Measurements from ENCODE around the gene NFIA.

The NFIA gene

DNA sequence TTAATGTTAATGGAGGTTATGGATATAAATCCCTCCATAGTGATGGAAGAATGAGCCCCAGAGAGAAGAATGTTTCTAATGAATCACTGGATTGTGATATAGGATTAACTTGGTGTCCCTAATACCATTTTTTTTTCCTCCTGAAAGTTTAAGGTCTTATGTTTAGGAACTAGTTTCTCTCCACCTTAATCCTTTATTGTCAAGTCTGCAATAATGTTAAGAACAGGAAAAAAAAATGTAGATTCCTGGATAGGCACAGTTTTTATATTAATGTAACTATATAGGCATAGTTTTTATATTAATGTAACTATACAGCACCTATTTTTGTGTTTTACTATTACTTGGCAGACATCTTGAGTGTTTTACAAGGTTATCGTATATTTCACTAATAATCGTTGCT, 34.9 kb downstream of the NFIA start:
- Histone ChIP-seq H3K4me2 (ENCODE audit: low read depth, low read length) (no peak overlapping the region), H4K20me1 (ENCODE audit: insufficient read depth, low read length) (no peaks in the 10 kb centered on the region)
- no peak for TF ChIP-seq EZH2 (optimal IDR thresholded peaks at IDR 0.05; ENCODE audit: low read depth, low read length)
- no peak for TF ChIP-seq EZH2phosphoT487 (IDR thresholded peaks at IDR 0.05; ENCODE audit: low read length)
- TF ChIP-seq, protein P1, sequence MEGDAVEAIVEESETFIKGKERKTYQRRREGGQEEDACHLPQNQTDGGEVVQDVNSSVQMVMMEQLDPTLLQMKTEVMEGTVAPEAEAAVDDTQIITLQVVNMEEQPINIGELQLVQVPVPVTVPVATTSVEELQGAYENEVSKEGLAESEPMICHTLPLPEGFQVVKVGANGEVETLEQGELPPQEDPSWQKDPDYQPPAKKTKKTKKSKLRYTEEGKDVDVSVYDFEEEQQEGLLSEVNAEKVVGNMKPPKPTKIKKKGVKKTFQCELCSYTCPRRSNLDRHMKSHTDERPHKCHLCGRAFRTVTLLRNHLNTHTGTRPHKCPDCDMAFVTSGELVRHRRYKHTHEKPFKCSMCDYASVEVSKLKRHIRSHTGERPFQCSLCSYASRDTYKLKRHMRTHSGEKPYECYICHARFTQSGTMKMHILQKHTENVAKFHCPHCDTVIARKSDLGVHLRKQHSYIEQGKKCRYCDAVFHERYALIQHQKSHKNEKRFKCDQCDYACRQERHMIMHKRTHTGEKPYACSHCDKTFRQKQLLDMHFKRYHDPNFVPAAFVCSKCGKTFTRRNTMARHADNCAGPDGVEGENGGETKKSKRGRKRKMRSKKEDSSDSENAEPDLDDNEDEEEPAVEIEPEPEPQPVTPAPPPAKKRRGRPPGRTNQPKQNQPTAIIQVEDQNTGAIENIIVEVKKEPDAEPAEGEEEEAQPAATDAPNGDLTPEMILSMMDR (IDR thresholded peaks at IDR 0.05; ENCODE audit: low read length) = no peak

DNA sequence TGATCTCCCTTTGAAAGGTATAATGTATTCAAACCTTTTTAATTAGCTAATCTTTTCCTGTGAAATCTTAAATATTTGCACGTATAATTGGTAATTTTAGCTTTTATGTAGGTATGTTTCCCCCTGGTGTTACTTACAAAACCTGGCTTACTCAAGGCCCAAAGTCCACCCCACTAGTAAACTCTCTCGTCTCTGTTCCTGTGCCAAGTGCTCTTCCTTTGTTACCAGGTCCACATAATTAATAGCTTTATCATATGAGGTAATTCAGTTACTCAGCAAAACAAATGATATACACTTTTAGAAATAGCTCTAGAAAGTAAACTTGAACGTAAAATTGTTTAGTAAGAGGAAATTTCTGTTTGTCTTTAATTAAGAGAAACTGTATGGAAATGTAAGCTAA, 36.7 kb downstream of the NFIA start:
- Histone ChIP-seq H3F3A (ENCODE audit: insufficient read depth, low read length) (no peaks in the 10 kb centered on the region), H3K4me2 (ENCODE audit: low read depth, low read length) (no peak overlapping the region), H3K79me2 (ENCODE audit: low read length) (no peaks in the 10 kb centered on the region), H3K27me3 (replicated peaks; ENCODE audit: insufficient read depth, low read length) (no peaks in the 10 kb centered on the region), H3K9ac (ENCODE audit: low read length) (no peak overlapping the region), H3K4me1 (ENCODE audit: low read length) (no peaks in the 10 kb centered on the region), H2AFZ (ENCODE audit: low read length) (no peak overlapping the region), H4K20me1 (ENCODE audit: insufficient read depth, low read length) (no peaks in the 10 kb centered on the region), H3K36me3 (replicated peaks; ENCODE audit: insufficient read depth, low read length) (no peaks in the 10 kb centered on the region), H3K9me2 (replicated peaks; ENCODE audit: insufficient read depth, low read length) (no peaks in the 10 kb centered on the region), H3K4me3 (ENCODE audit: low read length) (no peak overlapping the region), H3K27ac (ENCODE audit: low read length) (no peak overlapping the region), H3K9me3 (replicated peaks; ENCODE audit: insufficient read depth, low read length) (no peaks in the 10 kb centered on the region)
- TF ChIP-seq EZH2 (optimal IDR thresholded peaks at IDR 0.05; ENCODE audit: low read depth, low read length) = no peak
- TF ChIP-seq EZH2phosphoT487 (IDR thresholded peaks at IDR 0.05; ENCODE audit: low read length) = no peak
- TF ChIP-seq, protein P1 (IDR thresholded peaks at IDR 0.05; ENCODE audit: low read length) = no peak
- DNase-seq = no peak

More for the DNA sequence above, 34.9 kb downstream of the NFIA start:
- Histone ChIP-seq H3K36me3 (replicated peaks; ENCODE audit: insufficient read depth, low read length) (no peaks in the 10 kb centered on the region), H2AFZ (ENCODE audit: low read length) (no peak overlapping the region), H3K9me3 (replicated peaks; ENCODE audit: insufficient read depth, low read length) (no peaks in the 10 kb centered on the region), H3K4me3 (ENCODE audit: low read length) (no peak overlapping the region), H3K4me1 (ENCODE audit: low read length) (no peaks in the 10 kb centered on the region), H3K27ac (ENCODE audit: low read length) (no peak overlapping the region), H3F3A (ENCODE audit: insufficient read depth, low read length) (no peaks in the 10 kb centered on the region), H3K27me3 (replicated peaks; ENCODE audit: insufficient read depth, low read length) (no peaks in the 10 kb centered on the region), H3K9ac (ENCODE audit: low read length) (no peak overlapping the region), H3K79me2 (ENCODE audit: low read length) (no peaks in the 10 kb centered on the region), H3K9me2 (replicated peaks; ENCODE audit: insufficient read depth, low read length) (no peaks in the 10 kb centered on the region)
- no peak for DNase-seq

DNA sequence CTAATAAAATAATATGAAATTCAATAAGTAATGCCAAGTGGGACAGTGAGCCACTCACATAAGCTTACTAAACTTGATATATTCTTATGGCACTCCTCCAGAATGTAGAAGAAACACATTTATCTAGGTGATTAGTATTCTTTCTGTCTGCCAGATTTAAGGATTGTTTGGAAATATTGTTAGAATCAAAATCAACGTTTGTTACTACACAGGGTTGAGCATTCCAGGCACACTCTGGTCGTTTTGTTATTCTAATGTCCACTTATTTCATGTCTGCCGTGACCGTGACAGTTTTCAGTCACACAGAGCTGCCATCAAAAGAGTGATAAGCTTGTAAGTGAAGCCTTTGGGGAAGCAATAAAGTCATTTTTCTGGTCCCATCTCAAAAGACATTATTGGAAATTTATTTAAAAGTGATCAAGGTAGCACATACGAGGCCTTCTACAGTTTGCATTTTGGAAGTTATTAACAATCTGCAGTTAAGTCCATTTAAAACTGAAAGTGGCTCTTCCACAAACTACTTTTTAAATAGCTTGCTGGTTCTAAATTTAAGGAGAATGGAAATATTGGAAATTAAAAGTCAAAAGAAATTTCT, 38.0 kb downstream of the NFIA start:
- no peaks in the 10 kb centered on the region for H3K79me2 ChIP-seq (ENCODE audit: low read length)
- H3K27ac ChIP-seq (ENCODE audit: low read length) = no peak overlapping the region
- no peaks in the 10 kb centered on the region for H3K9me3 ChIP-seq (replicated peaks; ENCODE audit: insufficient read depth, low read length)
- no peaks in the 10 kb centered on the region for H3K4me1 ChIP-seq (ENCODE audit: low read length)
- no peaks in the 10 kb centered on the region for H3K27me3 ChIP-seq (replicated peaks; ENCODE audit: insufficient read depth, low read length)
- H4K20me1 ChIP-seq (ENCODE audit: insufficient read depth, low read length) = no peaks in the 10 kb centered on the region
- no peaks in the 10 kb centered on the region for H3K36me3 ChIP-seq (replicated peaks; ENCODE audit: insufficient read depth, low read length)
- H3K4me2 ChIP-seq (ENCODE audit: low read depth, low read length) = no peak overlapping the region
- TF ChIP-seq EZH2phosphoT487 (IDR thresholded peaks at IDR 0.05; ENCODE audit: low read length) (no peak), EZH2 (optimal IDR thresholded peaks at IDR 0.05; ENCODE audit: low read depth, low read length) (no peak)
- TF ChIP-seq, protein P1 (IDR thresholded peaks at IDR 0.05; ENCODE audit: low read length) = no peak
- H3K9ac ChIP-seq (ENCODE audit: low read length) = no peak overlapping the region
- DNase-seq = no peak
- H3K9me2 ChIP-seq (replicated peaks; ENCODE audit: insufficient read depth, low read length) = no peaks in the 10 kb centered on the region
- no peak overlapping the region for H2AFZ ChIP-seq (ENCODE audit: low read length)
- H3F3A ChIP-seq (ENCODE audit: insufficient read depth, low read length) = no peaks in the 10 kb centered on the region
- H3K4me3 ChIP-seq (ENCODE audit: low read length) = no peak overlapping the region
